DND-41 (cell line): ENCODE data around the gene DCP1A.

ENCODE experiments used
- EZH2 ChIP-seq: IDR thresholded peaks from 3 replicates; pipeline ENCODE4 v1.6.1; 2012; ENCODE audit warnings: borderline replicate concordance, low read depth, mild to moderate bottlenecking, moderate library complexity, low read length, inconsistent platforms; ENCODE audit not compliant: severe bottlenecking
- TF ChIP-seq, protein P1 (sequence below): IDR thresholded peaks from 2 replicates; pipeline ENCODE4 v1.5.1; 2012; ENCODE audit warnings: borderline replicate concordance, low read length, moderate library complexity, mild to moderate bottlenecking; ENCODE audit not compliant: poor library complexity, severe bottlenecking; ENCODE audit errors: extremely low read depth

DNA sequence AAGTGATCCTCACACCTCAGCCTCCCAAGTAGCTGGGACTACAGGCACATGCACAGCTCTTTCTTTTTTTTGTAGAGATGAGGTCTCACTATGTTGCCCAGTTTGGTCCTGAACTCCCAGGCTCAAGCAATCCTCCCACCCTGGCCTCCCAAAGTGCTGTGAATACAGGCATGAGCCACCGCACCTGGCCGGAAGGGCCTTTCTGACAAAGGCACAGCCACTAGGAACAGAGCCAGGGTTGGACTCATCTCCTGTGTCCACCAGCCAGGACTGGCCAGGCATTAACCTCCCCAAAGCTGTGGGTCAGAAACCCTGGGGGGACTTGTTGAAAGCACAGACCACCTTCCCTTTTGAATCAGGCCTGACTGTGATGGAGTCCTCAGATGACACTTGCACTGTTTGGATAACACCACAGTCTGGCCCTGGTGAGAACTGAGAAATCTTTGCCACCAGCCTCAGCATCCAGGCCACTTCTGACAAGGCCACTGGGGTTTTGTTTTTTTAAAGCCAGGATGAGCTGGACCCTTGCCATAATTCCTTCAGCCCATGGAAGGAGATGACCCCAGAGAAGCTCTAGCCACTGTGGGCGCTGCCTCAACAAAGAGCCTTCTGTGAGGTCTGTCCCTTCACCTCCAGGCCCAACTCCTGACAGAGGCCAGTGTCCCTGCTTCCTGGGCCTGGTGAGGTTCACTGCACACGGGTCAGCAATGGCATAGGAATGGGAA, 96.3 kb downstream of the DCP1A start:
- TF ChIP-seq, protein P1, sequence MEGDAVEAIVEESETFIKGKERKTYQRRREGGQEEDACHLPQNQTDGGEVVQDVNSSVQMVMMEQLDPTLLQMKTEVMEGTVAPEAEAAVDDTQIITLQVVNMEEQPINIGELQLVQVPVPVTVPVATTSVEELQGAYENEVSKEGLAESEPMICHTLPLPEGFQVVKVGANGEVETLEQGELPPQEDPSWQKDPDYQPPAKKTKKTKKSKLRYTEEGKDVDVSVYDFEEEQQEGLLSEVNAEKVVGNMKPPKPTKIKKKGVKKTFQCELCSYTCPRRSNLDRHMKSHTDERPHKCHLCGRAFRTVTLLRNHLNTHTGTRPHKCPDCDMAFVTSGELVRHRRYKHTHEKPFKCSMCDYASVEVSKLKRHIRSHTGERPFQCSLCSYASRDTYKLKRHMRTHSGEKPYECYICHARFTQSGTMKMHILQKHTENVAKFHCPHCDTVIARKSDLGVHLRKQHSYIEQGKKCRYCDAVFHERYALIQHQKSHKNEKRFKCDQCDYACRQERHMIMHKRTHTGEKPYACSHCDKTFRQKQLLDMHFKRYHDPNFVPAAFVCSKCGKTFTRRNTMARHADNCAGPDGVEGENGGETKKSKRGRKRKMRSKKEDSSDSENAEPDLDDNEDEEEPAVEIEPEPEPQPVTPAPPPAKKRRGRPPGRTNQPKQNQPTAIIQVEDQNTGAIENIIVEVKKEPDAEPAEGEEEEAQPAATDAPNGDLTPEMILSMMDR: no peak
- TF ChIP-seq EZH2: no peak
